Aorta (tissue), 5 donors: ENCODE data around the gene NKX1-2. TPM values are rescaled to one million over a fixed set of nuclear protein-coding genes. Genes with fewer than 3 reads are reported as not detected.

Source experiments
- ATAC-seq: fragments of 200-7000 bp; cut with Tn5 transposase; one replicate; pipeline ENCODE4 v1.9.1; 2022; ENCODE audit warnings: moderate library complexity; ENCODE audit not compliant: low FRiP score
- DNase-seq, 2 donors: peaks; one replicate each; pipeline ENCODE4 v3.0.0-alpha.2; 2020
- H3K27ac ChIP-seq, 2 donors: one replicate each; pipeline ENCODE4 v1.5.1; 2013; ENCODE audit warnings: low read length in 2 of 2, mild to moderate bottlenecking in 2 of 2, moderate library complexity in 2 of 2, control low read depth in 1 of 2, inconsistent platforms in 1 of 2, low read depth in 1 of 2
- H3K27me3 ChIP-seq, 2 donors: one replicate each; pipeline ENCODE4 v1.6.1; 2013; ENCODE audit warnings: control low read depth in 1 of 2, low read length in 1 of 2, mild to moderate bottlenecking in 1 of 2, moderate library complexity in 1 of 2; ENCODE audit not compliant: insufficient read depth in 2 of 2, control insufficient read depth in 1 of 2
- H3K36me3 ChIP-seq, 2 donors: one replicate each; pipeline ENCODE4 v1.6.1; 2013; ENCODE audit warnings: control low read depth in 1 of 2, low read length in 1 of 2, mild to moderate bottlenecking in 1 of 2; ENCODE audit not compliant: insufficient read depth in 2 of 2, control insufficient read depth in 1 of 2
- H3K4me1 ChIP-seq, 2 donors: one replicate each; pipeline ENCODE4 v1.6.1; 2013; ENCODE audit warnings: low read length in 2 of 2, control low read depth in 1 of 2, mild to moderate bottlenecking in 1 of 2, moderate library complexity in 1 of 2; ENCODE audit not compliant: insufficient read depth in 2 of 2, control insufficient read depth in 1 of 2
- H3K4me3 ChIP-seq, 2 donors: one replicate each; pipeline ENCODE4 v1.5.1; 2013; ENCODE audit warnings: low read length in 2 of 2, control low read depth in 1 of 2, mild to moderate bottlenecking in 1 of 2
- H3K9me3 ChIP-seq: one replicate; pipeline ENCODE4 v1.6.1; 2013; ENCODE audit warnings: mild to moderate bottlenecking, low read length; ENCODE audit not compliant: control insufficient read depth
- WGBS, 2 donors: extraction: QIAGEN DNeasy Blood & Tissue Kit; methylation state at CpG; one replicate each; pipeline ENCODE4 v1.1.7; 2013; 5-methylcytosine and 5-hydroxymethylcytosine counted together
- intact Hi-C, 2 donors: fragments of 100-400 bp; cut with DNase I; formaldehyde crosslinking; loops; one replicate each; pipeline versions ENCODE4 v1.14.2 to v1.15.0; 2022
- polyA plus RNA-seq, 2 donors: library from polyadenylated mRNA; stranded (reverse); fragments of 200-250 nt; gene quantifications; one replicate each; pipeline ENCODE4 v1.2.3, GENCODE V29; 2013
- total RNA-seq, 2 donors: library from RNA; stranded (reverse); fragmentation: NEBNext Ultra II Directional; extraction: Animal tissue kit (Norgen Biotek cat#: 25700); gene quantifications; one replicate each; pipeline ENCODE4 v1.2.1, GENCODE V29; 2021
- donor health status: healthy with polysubstance abuse.
- donor health status: Bipolar disorder and iron deficiency.
- donor health status: DM: no; HTN: no; CAD: no.
- donor health status: DM: no; HTN: no; CAD: no.
- donor health status: DM: yes; HTN: yes; CAD: no.

NKX1-2 gene
- total and polyA plus RNA-seq, 4 donors, result not detected

GRCh38 chr10:124403548-124403947 lies 46.3 kb downstream of the NKX1-2 start:
- H3K27ac ChIP-seq, result no peak overlapping the region
- H3K36me3 ChIP-seq, result peaks cover 10 to 13% of the 10 kb centered on the region in 2 donors
- no peak for ATAC-seq

GRCh38 chr10:124402273-124402672 lies 47.6 kb downstream of the NKX1-2 start:
- ATAC-seq, result no peak
- DNase-seq, result no peak
- WGBS, 2 donors, result 66 to 78% methylated on average over 2 of the region's 2 CpGs
- intact Hi-C loops, result no loop called here
- no peaks in the 10 kb centered on the region for H3K9me3 ChIP-seq
- no peak overlapping the region for H3K27ac ChIP-seq
- H3K27me3 ChIP-seq, result no peaks in the 10 kb centered on the region
- no peaks in the 10 kb centered on the region for H3K4me1 ChIP-seq
- H3K36me3 ChIP-seq, result peaks cover 10 to 11% of the 10 kb centered on the region in 2 donors
- H3K4me3 ChIP-seq, result no peak overlapping the region

More at GRCh38 chr10:124403548-124403947, 46.3 kb downstream of the NKX1-2 start:
- intact Hi-C loops, result no loop called here
- Histone ChIP-seq H3K4me3 (no peak overlapping the region), H3K4me1 (no peaks in the 10 kb centered on the region), H3K9me3 (no peaks in the 10 kb centered on the region), H3K27me3 (no peaks in the 10 kb centered on the region)
- 56 to 57% methylated on average over 8 of the region's 8 CpGs for whole genome bisulfite sequencing, 2 donors
- DNase-seq, result peak in 1 of 2 donors; percentile 25

- Histone ChIP-seq H3K27ac (no peak overlapping the region), H3K4me1 (no peaks in the 10 kb centered on the region), H3K4me3 (no peak overlapping the region), H3K27me3 (no peaks in the 10 kb centered on the region), H3K36me3 (peaks cover 8 to 11% of the 10 kb centered on the region in 2 donors), H3K9me3 (no peaks in the 10 kb centered on the region)
- DNase-seq, result peak in 1 of 2 donors; percentile 19
- WGBS, 2 donors, result 94 to 95% methylated on average over 5 of the region's 5 CpGs
- intact Hi-C loops, result no loop called here
- no peak for ATAC-seq
These were observed 48.2 kb downstream of the NKX1-2 start for GRCh38 chr10:124401633-124402032.

Other genes with a start within 250 kb of the NKX1-2 start
- gene OAT, start 31.1 kb downstream of the NKX1-2 start, total RNA-seq, result 100 to 1,000 TPM; 105 to 113 TPM
- gene OAT, start 31.1 kb downstream of the NKX1-2 start, polyA plus RNA-seq, result 100 to 1,000 TPM; 114 to 235 TPM
- 10 to 100 TPM; 11.5 to 20.2 TPM for gene LHPP, start 11.8 kb upstream of the NKX1-2 start, total RNA-seq
- 10 to 100 TPM; 16.9 to 22.0 TPM for gene LHPP, start 11.8 kb upstream of the NKX1-2 start, polyA plus RNA-seq